Measurements from ENCODE around the gene TNPO2.

GRCh38 chr19:12708641-12709040, 15.1 kb downstream of the TNPO2 start:
- TF ChIP-seq CTCF (IDR thresholded peaks at IDR 0.05) = no peak
- no peak for TF ChIP-seq POLR2A (IDR thresholded peaks at IDR 0.05)
